Measurements from ENCODE around the gene PCARE.
"Not testable (repeated sequence)": the region's sequence is repeated elsewhere in the genome, so short reads cannot be mapped to it uniquely, and the experiment has no call there.

PCARE gene

GRCh38 chr2:29074411-29074810 is at the start of gene PCARE:
Gene PCARE, minus strand, starts transcription at chr2:29074523. Its CDS starts 262 bp downstream, at chr2:29074261.
- no peak for DNase-seq

- no peak for DNase-seq
Measured at GRCh38 chr2:29123617-29124349, 49.5 kb upstream of the PCARE start.

- DNase-seq, result no peak
Measured at GRCh38 chr2:29120846-29121245, 46.5 kb upstream of the PCARE start.

- DNase-seq, result no peak
Measured at GRCh38 chr2:29119211-29119610, 44.9 kb upstream of the PCARE start.

- no peak for DNase-seq
Measured at GRCh38 chr2:29117636-29118303, 43.4 kb upstream of the PCARE start.

GRCh38 chr2:29115797-29116781 is 41.8 kb upstream of the PCARE start:
- DNase-seq, result no peak

- DNase-seq, result no peak
Measured at GRCh38 chr2:29114946-29115609, 40.8 kb upstream of the PCARE start, which contains the start of gene CLIP4. Gene CLIP4, plus strand, starts transcription at chr2:29115415. Its CDS starts 5,974 bp downstream, at chr2:29121389.

GRCh38 chr2:29114586-29114945 is 40.2 kb upstream of the PCARE start:
- no peak for DNase-seq

- no peak for DNase-seq
Measured at GRCh38 chr2:29113891-29114321, 39.6 kb upstream of the PCARE start.

GRCh38 chr2:29113027-29113686 is 38.8 kb upstream of the PCARE start:
- DNase-seq, result no peak

- DNase-seq, result no peak
Measured at GRCh38 chr2:29112379-29112778, 38.1 kb upstream of the PCARE start.

- no peak for DNase-seq
Measured at GRCh38 chr2:29110916-29111535, 36.7 kb upstream of the PCARE start.

- DNase-seq, result no peak
Measured at GRCh38 chr2:29109246-29109645, 34.9 kb upstream of the PCARE start.

- DNase-seq, result no peak
Measured at GRCh38 chr2:29108225-29108624, 33.9 kb upstream of the PCARE start.

- DNase-seq, result not testable (repeated sequence)
Measured at GRCh38 chr2:29107547-29107946, 33.2 kb upstream of the PCARE start.

- DNase-seq, result no peak
Measured at GRCh38 chr2:29106980-29107388, 32.7 kb upstream of the PCARE start.

GRCh38 chr2:29106256-29106655 is 31.9 kb upstream of the PCARE start:
- no peak for DNase-seq

GRCh38 chr2:29105375-29105774 is 31.1 kb upstream of the PCARE start:
- no peak for DNase-seq

GRCh38 chr2:29104688-29105087 is 30.4 kb upstream of the PCARE start:
- no peak for DNase-seq

- DNase-seq, result no peak
Measured at GRCh38 chr2:29100564-29100963, 26.2 kb upstream of the PCARE start.

GRCh38 chr2:29097569-29097968 is 23.2 kb upstream of the PCARE start:
- DNase-seq, result no peak

GRCh38 chr2:29096969-29097368 is 22.6 kb upstream of the PCARE start:
- DNase-seq, result no peak
